Fibroblast of mammary gland (primary cell): ENCODE results near the gene SRGAP1.

Source experiments
- DNase-seq: peaks from one replicate; pipeline ENCODE4 v3.0.0-alpha.2; 2010; ENCODE audit warnings: low read depth
- H3K4me3 ChIP-seq: 2 replicates; pipeline ENCODE4 v1.5.1; 2011; ENCODE audit warnings: low read depth, mild to moderate bottlenecking, low read length, moderate library complexity; ENCODE audit not compliant: control insufficient read depth
- CTCF ChIP-seq: conservative IDR thresholded peaks from 2 replicates; pipeline ENCODE4 v1.5.1; 2011; ENCODE audit warnings: low read depth, low read length, inconsistent platforms; ENCODE audit not compliant: control insufficient read depth, insufficient read depth

The SRGAP1 gene

DNA sequence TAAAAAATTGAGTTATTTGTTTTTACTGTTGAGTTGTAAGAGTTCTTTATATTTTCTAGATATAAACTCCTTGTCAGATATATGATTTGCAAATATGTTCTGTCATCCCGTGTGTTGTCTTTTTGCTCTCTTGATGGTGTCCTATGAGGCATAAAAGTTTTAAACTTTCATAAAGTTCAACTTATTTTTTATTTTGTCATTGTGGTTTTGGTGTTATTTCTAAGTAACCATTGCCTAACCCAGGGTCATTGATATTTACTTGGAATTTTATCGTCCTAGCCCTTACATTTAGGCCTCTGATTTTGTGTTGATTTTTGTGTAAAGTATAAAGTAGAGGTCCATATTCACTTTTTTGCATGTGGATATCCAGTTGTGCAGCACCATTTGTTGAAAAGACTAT is 63.1 kb downstream of the SRGAP1 start:
- DNase-seq = no peak
- H3K4me3 ChIP-seq = no peak overlapping the region
- TF ChIP-seq CTCF = no peak

GRCh38 chr12:63909746-63910145 is 65.2 kb downstream of the SRGAP1 start:
- no peak for DNase-seq
- no peak overlapping the region for H3K4me3 ChIP-seq
- no peak for TF ChIP-seq CTCF

DNA sequence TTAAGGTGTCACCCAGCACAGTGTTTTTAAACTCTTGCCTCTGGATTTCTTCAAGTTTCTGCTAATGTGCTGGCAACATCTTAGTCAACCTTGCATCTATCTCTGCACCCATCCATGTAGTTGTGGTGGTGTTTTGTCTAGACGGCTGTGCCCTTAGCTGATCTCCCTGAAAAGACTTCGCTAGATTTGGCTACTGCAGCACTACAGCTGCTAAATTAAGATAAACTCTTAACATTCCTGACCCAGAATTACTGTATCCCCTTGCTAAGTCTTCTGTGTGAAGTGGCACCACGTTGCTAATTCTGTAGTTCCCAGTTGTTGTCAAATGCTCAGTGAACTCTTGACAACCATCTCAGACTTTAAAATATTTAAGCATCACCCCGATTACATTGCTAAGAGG is 66.8 kb downstream of the SRGAP1 start:
- H3K4me3 ChIP-seq = no peak overlapping the region
- no peak for DNase-seq
- no peak for TF ChIP-seq CTCF

DNA sequence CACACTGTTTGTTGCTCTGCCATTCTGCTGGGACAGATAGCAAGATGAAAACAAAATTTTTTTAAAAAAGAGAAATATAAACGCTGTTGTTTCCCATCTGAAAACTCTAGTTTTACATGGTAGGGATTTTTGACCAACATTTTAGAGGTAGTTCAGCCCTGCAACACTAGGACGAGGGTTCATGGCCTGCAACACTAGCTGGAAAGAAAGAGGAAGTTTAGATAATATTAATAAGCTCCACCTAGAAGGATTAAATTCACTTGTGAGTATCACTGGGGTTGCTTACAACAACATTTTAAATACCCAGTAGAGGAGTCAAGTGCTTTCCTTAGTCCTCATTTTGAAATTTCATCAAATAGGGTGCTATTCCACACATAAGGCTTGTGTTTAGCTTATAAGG is 68.2 kb downstream of the SRGAP1 start:
- TF ChIP-seq CTCF = no peak

DNA sequence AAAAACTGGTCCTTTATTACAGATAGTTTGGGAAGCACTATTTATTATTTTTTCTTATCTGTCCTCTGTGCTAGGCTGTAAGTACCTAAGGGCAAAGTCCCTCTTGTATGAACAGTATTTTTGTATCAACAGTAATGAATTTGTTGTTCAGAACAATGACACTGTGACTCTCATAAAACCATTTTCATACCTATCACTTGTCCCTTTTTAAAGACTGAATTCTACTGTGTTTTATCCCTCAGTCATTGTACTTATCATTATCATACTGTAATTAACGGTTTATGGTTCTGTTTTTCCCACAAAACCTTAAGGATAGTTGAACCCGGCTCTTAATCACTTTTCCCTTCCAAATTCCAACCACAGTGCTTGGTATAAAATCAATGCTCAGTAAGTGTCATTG is 69.4 kb downstream of the SRGAP1 start:
- DNase-seq = no peak
- H3K4me3 ChIP-seq = no peak overlapping the region
- TF ChIP-seq CTCF = no peak

More for the DNA sequence above, 68.2 kb downstream of the SRGAP1 start:
- H3K4me3 ChIP-seq = no peak overlapping the region
- DNase-seq = no peak

DNA sequence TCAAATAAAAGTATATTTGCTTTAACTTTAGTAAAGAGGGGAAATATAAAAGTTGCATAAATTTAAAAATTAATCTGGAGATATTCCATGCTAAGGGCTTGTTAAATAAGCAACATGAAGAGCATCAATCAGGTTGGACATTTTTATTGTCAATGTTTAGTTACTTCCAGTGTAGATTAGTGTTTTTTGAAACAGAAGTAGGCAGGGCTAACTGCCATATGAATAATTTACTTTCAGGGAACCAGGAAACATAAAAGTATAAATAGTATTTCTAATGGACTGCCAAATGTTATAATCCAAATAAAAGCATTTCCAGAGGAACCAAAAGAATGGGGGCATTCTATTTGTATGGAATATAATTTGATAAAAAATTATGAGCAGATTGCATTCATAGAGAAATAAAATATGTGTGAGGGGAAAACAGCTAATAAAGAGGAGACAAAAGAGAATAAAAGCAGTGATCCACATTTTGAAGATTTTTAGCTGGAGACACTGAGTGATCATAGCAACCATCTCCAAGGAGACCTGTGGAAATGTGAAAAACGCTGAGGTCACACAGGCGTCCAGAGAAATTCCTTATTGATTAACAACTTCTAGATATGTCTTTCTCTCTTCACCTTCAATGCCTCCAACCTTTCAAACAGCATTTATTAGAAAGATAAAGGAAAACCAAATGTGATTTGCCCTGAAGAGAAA is 70.8 kb downstream of the SRGAP1 start:
- no peak overlapping the region for H3K4me3 ChIP-seq
- DNase-seq = peak; percentile 78
- TF ChIP-seq CTCF = no peak
